Right lung (tissue), 5 donors: Measurements from ENCODE around the gene NR1I3. TPM values are rescaled to one million over a fixed set of nuclear protein-coding genes. Genes with fewer than 3 reads are reported as not detected.
A peak's percentile ranks its signal among the peaks of the same experiment; 100 is the strongest.

Experiments
- DNase-seq, 2 donors: peaks; one replicate each; pipeline ENCODE4 v3.0.0-alpha.2; 2013
- polyA plus RNA-seq, 5 donors: library from polyadenylated mRNA; unstranded; fragments of 120-200 nt; gene quantifications; one replicate each; pipeline versions ENCODE4 v1.2.1 to v1.2.3, GENCODE V29; 2013; ENCODE audit warnings: inconsistent platforms in 1 of 5, low replicate concordance in 1 of 5; ENCODE audit not compliant: insufficient read length in 5 of 5, insufficient read depth in 1 of 5

Gene NR1I3
- polyA plus RNA-seq, 5 donors, result 0.51 to 0.99 (median 0.88) TPM

- no peak for DNase-seq
Measured at GRCh38 chr1:161196521-161197451, 41.2 kb downstream of the NR1I3 start.

DNA sequence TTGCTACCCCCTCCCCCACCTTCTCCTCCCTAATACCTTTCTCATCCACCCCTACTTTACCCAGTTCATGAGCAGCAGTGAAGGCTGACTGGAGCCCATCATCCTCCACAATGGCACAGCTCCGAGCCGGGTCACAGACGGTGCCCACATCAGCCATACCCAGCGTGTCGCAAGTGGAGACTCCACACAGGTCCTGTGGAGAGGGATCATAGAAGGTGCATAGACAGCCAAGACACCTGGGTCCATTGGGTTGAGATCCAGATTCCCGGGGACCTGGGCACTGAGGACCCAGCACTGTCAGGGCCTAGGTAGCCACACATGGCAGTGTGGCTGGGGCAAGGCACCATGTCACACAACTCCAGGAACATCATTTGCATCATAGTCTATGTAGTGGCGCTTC lies 41.9 kb downstream of the NR1I3 start:
- DNase-seq, result no peak

DNA sequence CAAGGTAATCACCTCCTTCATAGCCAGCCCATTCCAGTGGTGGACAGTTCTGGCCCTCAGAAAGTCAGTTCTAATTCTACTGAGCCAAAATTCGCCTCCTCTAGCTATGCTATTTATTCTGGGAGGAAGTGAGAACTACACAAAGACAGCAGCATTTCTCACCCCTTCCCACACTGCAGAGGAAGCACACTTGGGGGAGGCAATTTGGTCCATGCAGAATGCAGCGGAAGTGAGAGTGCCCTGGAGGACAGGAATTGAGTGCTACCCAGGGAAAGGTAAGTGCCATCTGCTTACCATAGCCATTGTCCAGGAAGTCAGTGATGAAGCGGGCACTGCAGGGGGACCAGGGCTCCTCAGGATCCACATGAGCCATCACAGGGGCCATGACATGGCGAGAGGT lies 42.8 kb downstream of the NR1I3 start:
- DNase-seq, result no peak

DNA sequence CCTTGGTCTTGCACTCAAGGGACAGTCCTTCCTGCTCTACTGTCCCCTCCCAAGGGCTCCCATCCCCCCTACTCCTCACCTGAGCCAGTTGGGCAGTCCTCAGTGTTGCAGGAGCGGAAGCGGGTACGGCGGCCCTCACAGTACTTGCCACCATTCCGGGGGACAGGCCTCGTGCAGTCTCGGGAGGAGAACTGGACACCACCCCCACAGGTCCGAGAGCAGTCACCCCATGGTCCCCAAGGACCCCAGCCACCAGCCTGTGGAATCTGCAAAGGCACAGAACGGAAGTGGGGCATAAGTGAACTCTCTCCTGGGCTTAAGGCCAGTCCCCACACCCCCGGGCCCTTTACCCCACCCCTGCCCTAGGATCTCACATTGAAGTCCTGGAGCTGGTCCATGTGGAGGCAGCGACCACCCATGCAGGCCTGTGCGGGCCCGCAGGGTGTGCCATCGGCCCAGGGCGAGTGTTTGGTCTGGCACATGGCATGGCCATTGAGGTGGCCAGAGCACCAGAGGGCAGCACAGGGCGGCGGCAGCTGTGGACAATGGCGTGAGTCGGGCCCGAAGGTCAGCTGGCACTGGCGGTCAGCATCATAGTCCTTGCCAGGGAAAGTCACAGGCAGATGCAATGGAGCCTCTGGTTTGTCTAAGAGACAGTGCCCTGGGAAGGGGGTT lies 44.3 kb downstream of the NR1I3 start:
- DNase-seq, result no peak

DNA sequence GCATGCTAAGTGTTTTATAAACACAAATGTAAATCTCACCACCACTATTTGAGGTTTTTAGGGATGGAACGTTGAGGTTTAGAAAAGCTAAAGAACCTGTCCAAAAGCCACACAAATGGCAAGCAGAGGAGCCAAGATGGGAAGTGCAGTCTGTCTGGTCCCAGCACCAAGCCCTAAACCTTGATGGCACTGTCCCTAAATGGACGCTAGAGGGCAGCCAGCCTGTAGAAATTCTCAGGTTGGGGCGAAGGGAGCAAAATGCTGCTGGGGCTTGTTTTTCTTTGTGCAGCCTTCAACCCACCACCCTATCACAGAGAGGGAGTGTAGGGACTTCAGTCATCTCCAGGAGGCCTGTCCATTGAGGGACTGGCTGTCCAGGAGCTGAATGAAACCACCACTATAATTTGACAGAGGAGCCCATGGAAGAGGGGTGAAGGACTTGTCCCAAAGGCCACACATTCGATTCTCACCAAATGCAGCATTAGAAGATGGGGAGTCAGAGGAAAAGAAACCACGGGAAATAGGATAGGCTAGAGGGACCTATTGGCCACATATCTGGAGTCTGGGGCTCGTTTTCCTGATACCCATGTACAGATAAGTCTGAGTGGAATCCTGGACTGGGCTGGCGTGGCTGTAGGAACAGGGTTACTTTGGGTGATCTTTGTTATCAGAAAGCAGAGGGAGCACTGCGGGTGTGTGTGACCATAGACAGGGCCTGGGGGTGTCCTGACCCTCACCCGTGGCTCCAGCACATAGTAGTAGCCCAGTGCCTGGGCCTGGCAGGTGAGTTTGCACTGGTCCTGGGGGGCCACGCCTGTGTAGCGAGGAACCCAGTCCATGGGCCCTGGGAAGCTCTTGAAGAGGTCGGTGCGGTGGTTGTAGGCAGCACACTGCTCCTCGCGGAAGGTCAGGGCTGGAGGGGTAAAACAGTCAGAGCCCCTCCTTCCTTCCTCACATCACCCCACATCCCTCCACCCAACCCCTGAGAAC lies 45.2 kb downstream of the NR1I3 start:
- DNase-seq, result no peak

- DNase-seq, result no peak
Measured at GRCh38 chr1:161191971-161192370, 46.0 kb downstream of the NR1I3 start.

DNA sequence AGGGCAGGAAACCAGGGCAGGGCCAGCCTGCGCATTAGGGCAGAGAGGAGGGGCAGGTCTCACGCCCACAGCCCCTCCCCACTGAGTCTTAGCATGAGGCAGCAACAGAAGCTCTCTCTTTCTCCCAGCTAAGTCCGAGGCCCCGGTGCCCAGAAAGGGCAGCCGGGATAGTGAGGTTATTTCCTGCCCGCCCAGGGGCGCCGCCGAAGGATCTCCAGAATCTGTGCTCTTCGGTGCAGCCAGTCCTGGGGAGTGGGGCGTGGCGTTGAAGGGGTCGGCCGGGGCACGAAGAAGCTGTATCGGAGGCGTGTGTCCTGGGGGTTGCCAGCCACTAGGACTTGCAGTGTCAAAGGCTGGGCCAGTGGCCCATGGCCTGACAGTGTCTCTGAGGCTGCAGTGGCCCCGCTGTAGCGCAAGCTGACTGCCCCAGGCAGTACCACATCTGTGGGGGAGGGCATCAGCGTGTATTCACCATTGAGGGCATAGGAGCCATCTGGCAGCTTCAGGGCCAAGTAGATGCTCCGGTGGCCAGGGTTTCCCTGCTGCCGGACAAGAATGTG lies 47.0 kb downstream of the NR1I3 start:
- DNase-seq, result no peak

DNA sequence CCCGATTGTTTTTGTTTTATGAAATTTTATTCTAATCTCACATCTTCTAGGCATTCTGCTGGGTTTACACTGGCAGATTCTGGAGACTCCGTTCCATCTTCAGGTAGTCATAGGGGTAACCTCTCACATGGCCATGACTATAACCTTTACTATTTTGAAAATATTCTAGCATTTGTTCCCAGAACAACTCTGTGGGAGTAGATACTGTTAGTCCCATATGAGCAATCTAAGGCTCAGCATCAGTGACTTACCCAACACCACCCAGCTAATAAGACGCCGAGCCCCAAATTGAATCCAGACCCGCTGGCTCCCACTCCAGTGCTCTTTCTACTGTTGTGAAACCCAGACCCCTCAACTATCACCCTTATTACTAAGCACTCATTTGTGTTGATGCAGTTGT lies 49.0 kb downstream of the NR1I3 start:
- no peak for DNase-seq

- no peak for DNase-seq
Measured at GRCh38 chr1:161188381-161188780, 49.6 kb downstream of the NR1I3 start.

- DNase-seq, result no peak
Measured at GRCh38 chr1:161187311-161187710, 50.7 kb downstream of the NR1I3 start.

DNA sequence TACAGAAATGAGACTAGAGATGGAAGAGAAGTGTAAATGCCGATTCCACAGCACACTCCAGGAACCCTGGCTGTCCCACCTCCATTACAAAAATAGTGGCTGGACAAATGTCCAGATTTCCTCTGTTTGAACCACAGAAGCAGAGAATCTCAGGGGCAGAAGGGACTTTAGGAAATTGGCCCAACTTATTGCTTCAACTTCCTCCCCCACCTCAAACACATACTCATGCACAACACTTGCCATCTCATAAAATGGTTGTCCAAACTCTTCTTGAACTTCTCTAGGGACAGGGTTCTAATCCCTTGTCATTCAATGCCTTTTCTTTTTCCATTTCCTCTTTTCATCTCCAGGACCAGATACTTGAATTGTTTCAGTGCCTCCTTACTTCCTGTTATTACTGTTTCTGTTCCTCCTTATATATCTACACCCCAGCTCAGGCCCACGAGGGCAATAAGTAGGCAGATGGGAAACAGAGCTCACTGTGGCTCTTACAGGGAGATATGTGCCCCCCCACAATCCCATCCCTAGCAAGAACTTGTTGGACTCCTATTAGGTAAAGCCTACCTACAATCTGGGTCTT lies 52.2 kb downstream of the NR1I3 start:
- DNase-seq, result no peak

- DNase-seq, result peak; percentile 78 to 79
Measured at GRCh38 chr1:161185282-161185682, 52.7 kb downstream of the NR1I3 start.

DNA sequence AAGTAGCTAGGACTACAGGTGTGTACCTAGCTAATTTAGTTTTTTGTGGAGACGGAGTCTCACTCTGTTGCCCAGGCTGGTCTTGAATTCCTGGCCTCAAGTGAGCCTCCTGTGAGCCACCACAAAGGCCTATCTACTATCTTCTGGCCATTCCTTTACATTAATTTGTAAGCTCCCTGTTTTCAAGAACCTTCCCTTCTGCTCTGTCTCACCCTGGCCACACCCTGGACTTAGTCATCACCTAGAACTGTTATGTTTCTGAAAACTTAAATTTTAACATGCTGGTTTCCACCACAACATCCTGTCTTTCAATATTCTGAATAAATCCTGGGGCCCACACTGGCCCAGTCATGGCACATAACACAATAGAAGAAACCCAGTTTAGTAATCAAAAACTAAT lies 55.8 kb downstream of the NR1I3 start:
- no peak for DNase-seq

DNA sequence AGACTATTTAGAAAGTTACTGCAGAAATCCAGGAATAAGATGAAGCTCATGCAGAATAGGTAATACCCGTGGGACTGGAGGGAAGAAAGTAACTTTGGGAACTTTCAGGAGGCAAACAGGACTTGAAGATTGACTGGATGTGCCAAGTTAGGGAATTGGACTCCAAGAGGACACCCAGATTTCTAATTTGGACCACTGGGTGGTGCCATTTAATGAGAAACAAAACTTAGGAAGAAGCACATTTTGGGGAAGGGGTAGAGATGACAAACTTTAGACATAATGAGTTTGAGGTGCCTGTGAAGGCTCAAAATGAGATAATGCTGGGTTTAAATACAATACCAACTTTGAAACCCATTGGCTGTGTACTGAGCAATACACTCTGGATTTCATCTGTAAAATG lies 57.4 kb downstream of the NR1I3 start:
- DNase-seq, result no peak

- no peak for DNase-seq
Measured at GRCh38 chr1:161179698-161180097, 58.3 kb downstream of the NR1I3 start.

Other genes starting within 250 kb of the NR1I3 start
- 100 to 1,000 TPM in 1 of 5 donors, 10 to 100 TPM in 4; 76.0 to 110 (median 86.2) TPM for gene F11R, start 217.1 kb downstream of the NR1I3 start, polyA plus RNA-seq
- 10 to 100 TPM; 32.7 to 51.5 (median 49.5) TPM for gene TSTD1, start 199.2 kb downstream of the NR1I3 start, polyA plus RNA-seq
- gene USF1, start 192.2 kb downstream of the NR1I3 start, polyA plus RNA-seq, result 10 to 100 TPM; 63.8 to 67.7 (median 64.3) TPM
- 1 to 10 TPM; 2.8 to 4.7 (median 3.9) TPM for gene ARHGAP30, start 168.3 kb downstream of the NR1I3 start, polyA plus RNA-seq
- gene NECTIN4, start 148.6 kb downstream of the NR1I3 start, polyA plus RNA-seq, result 10 to 100 TPM in 2 of 5 donors, 1 to 10 TPM in 3; 7.3 to 11.9 (median 9.1) TPM
- gene KLHDC9, start 139.8 kb downstream of the NR1I3 start, polyA plus RNA-seq, result 1 to 10 TPM; 3.8 to 8.0 (median 5.2) TPM
- gene PFDN2, start 120.2 kb downstream of the NR1I3 start, polyA plus RNA-seq, result 10 to 100 TPM; 51.4 to 67.6 (median 53.5) TPM
- gene NIT1, start 120.1 kb downstream of the NR1I3 start, polyA plus RNA-seq, result 10 to 100 TPM; 40.9 to 46.1 (median 42.5) TPM
- 10 to 100 TPM; 49.2 to 56.6 (median 50.4) TPM for gene DEDD, start 105.5 kb downstream of the NR1I3 start, polyA plus RNA-seq
- gene UFC1, start 84.2 kb downstream of the NR1I3 start, polyA plus RNA-seq, result 100 to 1,000 TPM; 147 to 175 (median 155) TPM
- gene USP21, start 78.7 kb downstream of the NR1I3 start, polyA plus RNA-seq, result 10 to 100 TPM; 42.7 to 56.3 (median 49.4) TPM
- 10 to 100 TPM; 39.9 to 59.3 (median 45.1) TPM for gene PPOX, start 71.8 kb downstream of the NR1I3 start, polyA plus RNA-seq
- 10 to 100 TPM; 31.7 to 48.1 (median 41.5) TPM for gene B4GALT3, start 60.7 kb downstream of the NR1I3 start, polyA plus RNA-seq
- gene ADAMTS4, start 39.1 kb downstream of the NR1I3 start, polyA plus RNA-seq, result 1 to 10 TPM; 1.8 to 2.8 (median 2.2) TPM
- 100 to 1,000 TPM; 146 to 165 (median 156) TPM for gene NDUFS2, start 35.8 kb downstream of the NR1I3 start, polyA plus RNA-seq
- gene FCER1G, start 22.9 kb downstream of the NR1I3 start, polyA plus RNA-seq, result 10 to 100 TPM; 14.3 to 23.8 (median 18.1) TPM
- 10 to 100 TPM in 1 of 5 donors, not detected in 4; 59.7 TPM for gene APOA2, start 14.6 kb downstream of the NR1I3 start, polyA plus RNA-seq
- 10 to 100 TPM; 10.1 to 12.4 (median 11.6) TPM for gene TOMM40L, start 12.1 kb downstream of the NR1I3 start, polyA plus RNA-seq
- 1 to 10 TPM in 2 of 5 donors, under 1 TPM in 3; 0.68 to 1.4 (median 0.91) TPM for gene PCP4L1, start 20.5 kb upstream of the NR1I3 start, polyA plus RNA-seq
- gene MPZ, start 71.8 kb upstream of the NR1I3 start, polyA plus RNA-seq, result 1 to 10 TPM; 2.6 to 4.7 (median 3.2) TPM
- 100 to 1,000 TPM; 161 to 204 (median 179) TPM for gene SDHC, start 76.2 kb upstream of the NR1I3 start, polyA plus RNA-seq
- gene CFAP126, start 129.7 kb upstream of the NR1I3 start, polyA plus RNA-seq, result 10 to 100 TPM in 3 of 5 donors, 1 to 10 TPM in 2; 4.5 to 20.0 (median 14.6) TPM